Endothelial cell of umbilical vein (primary cell): ENCODE data around the gene AOC2. TPM values are rescaled to one million over a fixed set of nuclear protein-coding genes. Genes with fewer than 3 reads are reported as not detected.

ENCODE experiments used
- BruUV-seq: library from RNA; stranded (reverse); fragments of 400-500 nt; replicated peaks from 2 replicates; lab custom pipeline; 2021; lab: Mats Ljungman, UMichigan
- CTCF ChIA-PET: fragments of 300-600, 350-600 bp; sonication (Branson Sonifier 250); formaldehyde crosslinking; loops from one replicate; lab custom pipeline; 2021; ENCODE audit warnings: antibody characterized with exemption, inconsistent platforms; lab: Charles Lee
- POLR2A ChIA-PET: fragments of 300-600, 350-600 bp; sonication (Branson Sonifier 250); formaldehyde crosslinking; loops from one replicate; lab custom pipeline; 2021; ENCODE audit warnings: antibody characterized with exemption, inconsistent platforms; lab: Charles Lee
- DNase-seq: peaks from one replicate; pipeline ENCODE4 v3.0.0-alpha.2; 2011; ENCODE audit warnings: low read depth, low spot score
- FAIRE-seq: peaks from 2 replicates; lab custom pipeline; 2011; peaks lifted over from hg19 to GRCh38; lab: Jason Lieb, UNC
- H2AFZ ChIP-seq: 2 replicates; pipeline ENCODE4 v1.6.0; 2012; ENCODE audit warnings: low read depth, low read length, control low read depth, inconsistent platforms
- H3K27ac ChIP-seq: 2 replicates; pipeline ENCODE4 v1.5.1; 2011; ENCODE audit warnings: low read depth, mild to moderate bottlenecking, control low read depth, low read length, moderate library complexity; ENCODE audit not compliant: insufficient read depth
- H3K27me3 ChIP-seq, 2 experiments: 2 replicates each; pipeline versions ENCODE4 v1.6.0 to v1.6.1; 2011; ENCODE audit warnings: low read length in 2 of 2, mixed read lengths in 1 of 2; ENCODE audit not compliant: control insufficient read depth in 2 of 2, insufficient read depth in 2 of 2
- H3K36me3 ChIP-seq, 2 experiments: 2 replicates in 1 of 2; 3 replicates in 1 of 2; pipeline ENCODE4 v1.5.1; 2011; ENCODE audit warnings: low read length in 2 of 2, mild to moderate bottlenecking in 1 of 2, moderate library complexity in 1 of 2; ENCODE audit not compliant: control insufficient read depth in 2 of 2, insufficient read depth in 2 of 2; ENCODE audit errors: extremely low read depth in 1 of 2
- H3K4me1 ChIP-seq: 3 replicates; pipeline ENCODE4 v1.5.1; 2011; ENCODE audit warnings: mild to moderate bottlenecking, low read length; ENCODE audit not compliant: control insufficient read depth, insufficient read depth; ENCODE audit errors: extremely low read depth
- H3K4me2 ChIP-seq: 2 replicates; pipeline ENCODE4 v1.6.1; 2011; ENCODE audit warnings: low read length, control low read depth, mixed read lengths; ENCODE audit not compliant: insufficient read depth
- H3K4me3 ChIP-seq, 3 experiments: fragments of 200-600 bp in 1 of 3; sonication (generic), shearing (Covaris generic) in 1 of 3; replicated peaks in 1 of 3; 2 replicates each; pipeline ENCODE4 v1.5.1; 2011 to 2016; ENCODE audit warnings: control low read depth in 3 of 3, low read length in 3 of 3, mild to moderate bottlenecking in 2 of 3, inconsistent platforms in 1 of 3, low read depth in 1 of 3, moderate library complexity in 1 of 3; ENCODE audit not compliant: insufficient read depth in 1 of 3
- H3K79me2 ChIP-seq: 2 replicates; pipeline ENCODE4 v1.6.0; 2012; ENCODE audit warnings: low read length, inconsistent platforms; ENCODE audit not compliant: control insufficient read depth, insufficient read depth
- H3K9ac ChIP-seq: replicated peaks from 2 replicates; pipeline ENCODE3; 2011; ENCODE audit warnings: low read length, control low read depth; ENCODE audit not compliant: insufficient read depth; ENCODE audit errors: extremely low read depth
- H3K9me1 ChIP-seq: replicated peaks from 3 replicates; pipeline ENCODE4 v1.6.0; 2011; ENCODE audit warnings: mild to moderate bottlenecking, low read length; ENCODE audit not compliant: control insufficient read depth, insufficient read depth; ENCODE audit errors: extremely low read depth
- H3K9me3 ChIP-seq: replicated peaks from 2 replicates; pipeline ENCODE4 v1.5.1; 2012; ENCODE audit warnings: low read length, inconsistent platforms; ENCODE audit not compliant: control insufficient read depth, insufficient read depth
- H4K20me1 ChIP-seq: replicated peaks from 2 replicates; pipeline ENCODE3; 2011; ENCODE audit warnings: mild to moderate bottlenecking, low read length; ENCODE audit not compliant: control insufficient read depth, insufficient read depth; ENCODE audit errors: extremely low read depth
- EZH2 ChIP-seq: IDR thresholded peaks from 2 replicates; pipeline ENCODE4 v1.6.1; 2012; ENCODE audit warnings: borderline replicate concordance, low read depth, mild to moderate bottlenecking, moderate library complexity, low read length, inconsistent platforms; ENCODE audit not compliant: severe bottlenecking
- FOS ChIP-seq: IDR thresholded peaks from 2 replicates; pipeline ENCODE4 v1.6.1; 2011; ENCODE audit warnings: mild to moderate bottlenecking, low read length, moderate library complexity, borderline replicate concordance; ENCODE audit not compliant: insufficient read depth
- GATA2 ChIP-seq: IDR thresholded peaks from 2 replicates; pipeline ENCODE4 v1.7.0; 2011; ENCODE audit warnings: low read depth, mild to moderate bottlenecking, moderate library complexity, mixed read lengths, low read length; ENCODE audit not compliant: insufficient read length, insufficient read depth
- JUN ChIP-seq: IDR thresholded peaks from 2 replicates; pipeline ENCODE4 v1.6.1; 2011; ENCODE audit warnings: borderline replicate concordance, low read depth; ENCODE audit not compliant: insufficient read length, insufficient read depth
- MYC ChIP-seq: IDR thresholded peaks from one replicate; pipeline ENCODE4 v1.6.1; 2011; ENCODE audit warnings: mild to moderate bottlenecking, low read depth, low read length
- POLR2A ChIP-seq: IDR thresholded peaks from 2 replicates; pipeline ENCODE4 v1.6.1; 2012; ENCODE audit warnings: low read depth, mild to moderate bottlenecking, control low read depth, low read length
- POLR2AphosphoS5 ChIP-seq: IDR thresholded peaks from 2 replicates; pipeline ENCODE4 v1.6.1; 2012; ENCODE audit warnings: low read depth, mild to moderate bottlenecking, control low read depth, low read length, moderate library complexity; ENCODE audit not compliant: insufficient read depth
- dilution Hi-C: fragments of 300-500 bp; cut with MboI; formaldehyde crosslinking; loops from one replicate; pipeline ENCODE4 v1.15.0; 2019; ENCODE audit warnings: low sequenced_read_pairs; ENCODE audit not compliant: extremely low pct_ligation_motif_present
- intact Hi-C: fragments of 100-400 bp; cut with micrococcal nuclease; formaldehyde crosslinking; loops from one replicate; pipeline ENCODE4 v1.10.0; 2022
- polyA plus RNA-seq, 4 experiments: library from polyadenylated mRNA; depleted of rRNA in 3 of 4; stranded (reverse) in 3 of 4; unstranded in 1 of 4; fragments of >200 nt; gene quantifications; 2 replicates each; pipeline versions ENCODE4 v1.2.1 to v1.2.3, GENCODE V29; 2011 to 2012; ENCODE audit warnings: missing spikeins in 1 of 4
- total RNA-seq: library from RNA; stranded (reverse); gene quantifications from 2 replicates; pipeline ENCODE4 v1.2.3, GENCODE V29; 2021
- TF ChIP-seq, protein P1 (sequence below), 2 donors: IDR thresholded peaks; 1 replicate in 1 of 2; 2 replicates in 1 of 2; pipeline ENCODE4 v1.5.1; 2011; ENCODE audit warnings: low read length in 2 of 2, mild to moderate bottlenecking in 2 of 2, moderate library complexity in 2 of 2, control low read depth in 1 of 2, inconsistent platforms in 1 of 2, low read depth in 1 of 2; ENCODE audit not compliant: insufficient read depth in 1 of 2; ENCODE audit errors: extremely low read depth in 1 of 2
- TF ChIP-seq, protein P2 (sequence below): IDR thresholded peaks from 2 replicates; pipeline ENCODE4 v1.6.1; 2011; ENCODE audit not compliant: insufficient read depth, insufficient read length

Gene AOC2
- total and polyA plus RNA-seq, 2 donors (not counting 3 experiments of a cell fraction or from before 2014, with no cell fraction given), result 0.62 to 1.9 TPM

DNA sequence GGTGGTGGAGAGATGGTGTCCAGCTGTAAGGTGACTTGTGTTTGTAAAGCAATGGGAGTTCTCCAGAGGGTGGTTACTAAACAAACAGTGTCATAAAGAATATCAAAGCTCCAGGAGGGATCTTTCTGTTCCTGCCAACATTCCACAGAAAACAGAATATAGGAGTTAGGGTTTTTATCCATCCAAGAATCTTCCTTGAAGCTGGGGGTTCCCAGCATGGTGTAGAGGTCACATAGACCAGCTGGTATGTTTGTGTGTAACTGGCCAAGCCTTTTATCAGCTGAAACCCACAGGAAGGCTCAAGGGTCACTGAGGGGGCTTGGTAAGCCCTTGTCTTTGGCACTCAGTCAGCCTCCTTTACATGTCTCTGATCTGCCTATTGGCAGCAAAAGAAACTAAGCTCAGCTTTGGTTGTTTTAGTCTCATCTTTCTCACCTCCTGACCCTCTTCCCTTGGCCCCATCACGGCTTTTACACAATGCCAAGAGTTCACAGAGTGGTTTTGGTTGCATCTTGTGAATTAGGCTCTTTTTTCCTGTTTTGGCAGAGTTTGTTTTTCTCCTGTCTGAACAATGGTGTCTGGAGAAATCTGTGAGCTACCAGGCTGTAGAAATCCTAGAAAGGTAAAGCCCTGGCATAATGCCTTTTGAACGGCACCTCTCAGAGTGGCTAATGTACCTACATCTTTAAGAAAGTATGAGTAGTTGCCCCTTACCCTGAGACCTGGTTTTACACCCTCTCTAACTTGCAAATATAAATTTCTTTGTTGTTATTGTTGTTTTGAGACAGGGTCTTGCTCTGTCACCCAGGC is 41.1 kb upstream of the AOC2 start:
- DNase-seq (peak; percentile 36), FAIRE-seq (no peak)
- H3K4me2 ChIP-seq, result no peak overlapping the region
- ChIA-PET CTCF (interaction anchor here (0.8 to 2.3 kb wide), 6 partner anchors 12 to 78 kb away, joined by 3 to 15 read pairs (median 6); partner anchors contain the start of gene BECN1), POLR2A (interaction anchor here (0.6 kb wide), 1 partner anchor 111 kb away, joined by 3 read pairs; no protein-coding TSS in a partner anchor)
- H3K4me3 ChIP-seq, result no peak overlapping the region
- no peaks in the 10 kb centered on the region for H3K27me3 ChIP-seq
- dilution Hi-C loops (no loop called here), intact Hi-C loops (no loop called here)
- H3K36me3 ChIP-seq, result no peaks in the 10 kb centered on the region
- BruUV-seq, result no TSS peak
- TF ChIP-seq JUN (no peak), POLR2A (no peak), GATA2 (no peak), POLR2AphosphoS5 (no peak), MYC (no peak), EZH2 (no peak), FOS (no peak)
- TF ChIP-seq, protein P1, sequence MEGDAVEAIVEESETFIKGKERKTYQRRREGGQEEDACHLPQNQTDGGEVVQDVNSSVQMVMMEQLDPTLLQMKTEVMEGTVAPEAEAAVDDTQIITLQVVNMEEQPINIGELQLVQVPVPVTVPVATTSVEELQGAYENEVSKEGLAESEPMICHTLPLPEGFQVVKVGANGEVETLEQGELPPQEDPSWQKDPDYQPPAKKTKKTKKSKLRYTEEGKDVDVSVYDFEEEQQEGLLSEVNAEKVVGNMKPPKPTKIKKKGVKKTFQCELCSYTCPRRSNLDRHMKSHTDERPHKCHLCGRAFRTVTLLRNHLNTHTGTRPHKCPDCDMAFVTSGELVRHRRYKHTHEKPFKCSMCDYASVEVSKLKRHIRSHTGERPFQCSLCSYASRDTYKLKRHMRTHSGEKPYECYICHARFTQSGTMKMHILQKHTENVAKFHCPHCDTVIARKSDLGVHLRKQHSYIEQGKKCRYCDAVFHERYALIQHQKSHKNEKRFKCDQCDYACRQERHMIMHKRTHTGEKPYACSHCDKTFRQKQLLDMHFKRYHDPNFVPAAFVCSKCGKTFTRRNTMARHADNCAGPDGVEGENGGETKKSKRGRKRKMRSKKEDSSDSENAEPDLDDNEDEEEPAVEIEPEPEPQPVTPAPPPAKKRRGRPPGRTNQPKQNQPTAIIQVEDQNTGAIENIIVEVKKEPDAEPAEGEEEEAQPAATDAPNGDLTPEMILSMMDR (IDR thresholded peaks at IDR 0.05; ENCODE audit: extremely low read depth in 1 of 2, insufficient read depth in 1 of 2, low read depth in 1 of 2, low read length in 2 of 2), result no peak
- TF ChIP-seq, protein P2, sequence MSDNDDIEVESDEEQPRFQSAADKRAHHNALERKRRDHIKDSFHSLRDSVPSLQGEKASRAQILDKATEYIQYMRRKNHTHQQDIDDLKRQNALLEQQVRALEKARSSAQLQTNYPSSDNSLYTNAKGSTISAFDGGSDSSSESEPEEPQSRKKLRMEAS, result no peak
- H3K4me1 ChIP-seq, result no peaks in the 10 kb centered on the region
- H3K9me1 ChIP-seq, result no peaks in the 10 kb centered on the region
- H3K9ac ChIP-seq, result no peak overlapping the region
- no peaks in the 10 kb centered on the region for H4K20me1 ChIP-seq
- no peaks in the 10 kb centered on the region for H3K79me2 ChIP-seq
- H2AFZ ChIP-seq, result no peak overlapping the region
- no peak overlapping the region for H3K27ac ChIP-seq
- H3K9me3 ChIP-seq, result no peaks in the 10 kb centered on the region
